ENCODE data around the gene HES2. TPM values are rescaled to one million over a fixed set of nuclear protein-coding genes. Genes with fewer than 3 reads are reported as not detected.
A peak's percentile ranks its signal among the peaks of the same experiment; 100 is the strongest.

The HES2 gene
- total and polyA plus RNA-seq, 2 experiments from 2014 or later = 1.6 to 2.1 TPM

- Histone ChIP-seq H3K9me2 (ENCODE audit: insufficient read depth) (no peaks in the 10 kb centered on the region), H3K27me3 (ENCODE audit: insufficient read depth) (no peaks in the 10 kb centered on the region; the same call in 1 of the 2 replicates), H4K20me1 (replicated peaks; ENCODE audit: insufficient read depth) (no peaks in the 10 kb centered on the region), H3K27ac (ENCODE audit: low read depth) (0 out of 2 replicates have a peak overlapping the region, but pooled peaks have one; percentile 72), H3K79me2 (replicated peaks; ENCODE audit: insufficient read depth) (no peaks in the 10 kb centered on the region), H3F3A (replicated peaks; ENCODE audit: low read depth) (peaks cover 4% of the 10 kb centered on the region; the same call in 1 of the 2 replicates), H3K4me1 (ENCODE audit: insufficient read depth) (peaks cover 7% of the 10 kb centered on the region; the same call in 1 of the 2 replicates), H3K36me3 (ENCODE audit: insufficient read depth) (no peaks in the 10 kb centered on the region), H3K4me2 (peak overlapping the region; percentile 84), H3K4me3 (peak overlapping the region; percentile 70), H2AFZ (no peak overlapping the region; the same call in 1 of the 2 replicates)
- Mint-ChIP-seq H3K9me3 (no peaks in the 10 kb centered on the region), H3K27me3 (ENCODE audit: insufficient read depth, low read depth, poor library complexity) (peaks cover 16% of the 10 kb centered on the region), H3K4me3 (peak overlapping the region; percentile 74), H3K27ac (peak overlapping the region; percentile 52), H3K36me3 (ENCODE audit: low read depth) (no peaks in the 10 kb centered on the region), H3K4me1 (peaks cover 29% of the 10 kb centered on the region)
- peak; percentile 79 for DNase-seq (ENCODE audit: low spot score)
- no peak for TF ChIP-seq ZNF331 (CRISPR knock-in tag; IDR thresholded peaks at IDR 0.05; ENCODE audit: low read depth)
- peak; percentile 55 for TF ChIP-seq POLR2AphosphoS5 (IDR thresholded peaks at IDR 0.05; ENCODE audit: low read depth)
- TF ChIP-seq EZH2phosphoT487 (IDR thresholded peaks at IDR 0.05; ENCODE audit: unreplicated experiment) = no peak
- TF ChIP-seq STAT1 (IDR thresholded peaks at IDR 0.05; ENCODE audit: unreplicated experiment) = no peak
- TF ChIP-seq ETS1 (IDR thresholded peaks at IDR 0.05) = no peak
- TF ChIP-seq ZNF114 (CRISPR knock-in tag; IDR thresholded peaks at IDR 0.05) = no peak
- TF ChIP-seq, protein P1, sequence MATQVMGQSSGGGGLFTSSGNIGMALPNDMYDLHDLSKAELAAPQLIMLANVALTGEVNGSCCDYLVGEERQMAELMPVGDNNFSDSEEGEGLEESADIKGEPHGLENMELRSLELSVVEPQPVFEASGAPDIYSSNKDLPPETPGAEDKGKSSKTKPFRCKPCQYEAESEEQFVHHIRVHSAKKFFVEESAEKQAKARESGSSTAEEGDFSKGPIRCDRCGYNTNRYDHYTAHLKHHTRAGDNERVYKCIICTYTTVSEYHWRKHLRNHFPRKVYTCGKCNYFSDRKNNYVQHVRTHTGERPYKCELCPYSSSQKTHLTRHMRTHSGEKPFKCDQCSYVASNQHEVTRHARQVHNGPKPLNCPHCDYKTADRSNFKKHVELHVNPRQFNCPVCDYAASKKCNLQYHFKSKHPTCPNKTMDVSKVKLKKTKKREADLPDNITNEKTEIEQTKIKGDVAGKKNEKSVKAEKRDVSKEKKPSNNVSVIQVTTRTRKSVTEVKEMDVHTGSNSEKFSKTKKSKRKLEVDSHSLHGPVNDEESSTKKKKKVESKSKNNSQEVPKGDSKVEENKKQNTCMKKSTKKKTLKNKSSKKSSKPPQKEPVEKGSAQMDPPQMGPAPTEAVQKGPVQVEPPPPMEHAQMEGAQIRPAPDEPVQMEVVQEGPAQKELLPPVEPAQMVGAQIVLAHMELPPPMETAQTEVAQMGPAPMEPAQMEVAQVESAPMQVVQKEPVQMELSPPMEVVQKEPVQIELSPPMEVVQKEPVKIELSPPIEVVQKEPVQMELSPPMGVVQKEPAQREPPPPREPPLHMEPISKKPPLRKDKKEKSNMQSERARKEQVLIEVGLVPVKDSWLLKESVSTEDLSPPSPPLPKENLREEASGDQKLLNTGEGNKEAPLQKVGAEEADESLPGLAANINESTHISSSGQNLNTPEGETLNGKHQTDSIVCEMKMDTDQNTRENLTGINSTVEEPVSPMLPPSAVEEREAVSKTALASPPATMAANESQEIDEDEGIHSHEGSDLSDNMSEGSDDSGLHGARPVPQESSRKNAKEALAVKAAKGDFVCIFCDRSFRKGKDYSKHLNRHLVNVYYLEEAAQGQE (IDR thresholded peaks at IDR 0.05; ENCODE audit: unreplicated experiment) = no peak
- TF ChIP-seq NANOG (IDR thresholded peaks at IDR 0.05; ENCODE audit: borderline replicate concordance) = no peak
- TF ChIP-seq ZNF462 (CRISPR knock-in tag; IDR thresholded peaks at IDR 0.05) = no peak
- TF ChIP-seq JUNB (IDR thresholded peaks at IDR 0.05; ENCODE audit: unreplicated experiment) = no peak
- TF ChIP-seq CREB1 (CRISPR knock-in tag; IDR thresholded peaks at IDR 0.05; ENCODE audit: low read depth) = 0 out of 2 replicates have a peak, but pooled peaks have one; percentile 6
- TF ChIP-seq, protein P2, sequence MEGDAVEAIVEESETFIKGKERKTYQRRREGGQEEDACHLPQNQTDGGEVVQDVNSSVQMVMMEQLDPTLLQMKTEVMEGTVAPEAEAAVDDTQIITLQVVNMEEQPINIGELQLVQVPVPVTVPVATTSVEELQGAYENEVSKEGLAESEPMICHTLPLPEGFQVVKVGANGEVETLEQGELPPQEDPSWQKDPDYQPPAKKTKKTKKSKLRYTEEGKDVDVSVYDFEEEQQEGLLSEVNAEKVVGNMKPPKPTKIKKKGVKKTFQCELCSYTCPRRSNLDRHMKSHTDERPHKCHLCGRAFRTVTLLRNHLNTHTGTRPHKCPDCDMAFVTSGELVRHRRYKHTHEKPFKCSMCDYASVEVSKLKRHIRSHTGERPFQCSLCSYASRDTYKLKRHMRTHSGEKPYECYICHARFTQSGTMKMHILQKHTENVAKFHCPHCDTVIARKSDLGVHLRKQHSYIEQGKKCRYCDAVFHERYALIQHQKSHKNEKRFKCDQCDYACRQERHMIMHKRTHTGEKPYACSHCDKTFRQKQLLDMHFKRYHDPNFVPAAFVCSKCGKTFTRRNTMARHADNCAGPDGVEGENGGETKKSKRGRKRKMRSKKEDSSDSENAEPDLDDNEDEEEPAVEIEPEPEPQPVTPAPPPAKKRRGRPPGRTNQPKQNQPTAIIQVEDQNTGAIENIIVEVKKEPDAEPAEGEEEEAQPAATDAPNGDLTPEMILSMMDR (conservative IDR thresholded peaks at IDR 0.05; ENCODE audit: low read depth in 2 of 2) = peak in 1 of 2 experiments; percentile 29; a peak in 2 of 4 replicates
- TF ChIP-seq EZH2 (IDR thresholded peaks at IDR 0.05; ENCODE audit: low read depth, unreplicated experiment) = no peak
- peak; percentile 18 for ATAC-seq
These were observed 27.5 kb upstream of the HES2 start for GRCh38 chr1:6447016-6447817.
